ENCODE results near the gene NOVA1.

Gene NOVA1

GRCh38 chr14:26448181-26448855 is 149.5 kb downstream of the NOVA1 start:
- H3K36me3 ChIP-seq (ENCODE audit: insufficient read depth, low read length), result no peaks in the 10 kb centered on the region
- no peak overlapping the region for H3K9ac ChIP-seq (ENCODE audit: low read depth, low read length)
- no peaks in the 10 kb centered on the region for H3K9me3 ChIP-seq (ENCODE audit: control insufficient read depth, insufficient read depth, low read length)
- H3K4me1 ChIP-seq (ENCODE audit: insufficient read depth, low read length), result no peaks in the 10 kb centered on the region

GRCh38 chr14:26444822-26445221 is 153.0 kb downstream of the NOVA1 start:
- no peaks in the 10 kb centered on the region for H3K36me3 ChIP-seq (ENCODE audit: insufficient read depth, low read length)
- H3K9ac ChIP-seq (ENCODE audit: low read depth, low read length), result no peak overlapping the region
- no peaks in the 10 kb centered on the region for H3K9me3 ChIP-seq (ENCODE audit: control insufficient read depth, insufficient read depth, low read length)
- H3K4me1 ChIP-seq (ENCODE audit: insufficient read depth, low read length), result no peaks in the 10 kb centered on the region

GRCh38 chr14:26443654-26444053 is 154.2 kb downstream of the NOVA1 start:
- no peak overlapping the region for H3K9ac ChIP-seq (ENCODE audit: low read depth, low read length)
- no peaks in the 10 kb centered on the region for H3K36me3 ChIP-seq (ENCODE audit: insufficient read depth, low read length)
- no peaks in the 10 kb centered on the region for H3K4me1 ChIP-seq (ENCODE audit: insufficient read depth, low read length)
- no peaks in the 10 kb centered on the region for H3K9me3 ChIP-seq (ENCODE audit: control insufficient read depth, insufficient read depth, low read length)

- Histone ChIP-seq H3K9me3 (ENCODE audit: control insufficient read depth, insufficient read depth, low read length) (no peaks in the 10 kb centered on the region), H3K4me1 (ENCODE audit: insufficient read depth, low read length) (no peaks in the 10 kb centered on the region), H3K9ac (ENCODE audit: low read depth, low read length) (no peak overlapping the region), H3K36me3 (ENCODE audit: insufficient read depth, low read length) (no peaks in the 10 kb centered on the region)
Observed at GRCh38 chr14:26429205-26429604, 168.6 kb downstream of the NOVA1 start.

- Histone ChIP-seq H3K36me3 (ENCODE audit: insufficient read depth, low read length) (no peaks in the 10 kb centered on the region), H3K9me3 (ENCODE audit: control insufficient read depth, insufficient read depth, low read length) (no peaks in the 10 kb centered on the region), H3K9ac (ENCODE audit: low read depth, low read length) (no peak overlapping the region), H3K4me1 (ENCODE audit: insufficient read depth, low read length) (peaks cover 4% of the 10 kb centered on the region; the same call in 1 of the 2 replicates)
Observed at GRCh38 chr14:26427097-26427496, 170.7 kb downstream of the NOVA1 start.

GRCh38 chr14:26424537-26424936 is 173.3 kb downstream of the NOVA1 start:
- H3K9me3 ChIP-seq (ENCODE audit: control insufficient read depth, insufficient read depth, low read length), result no peaks in the 10 kb centered on the region
- no peak overlapping the region for H3K9ac ChIP-seq (ENCODE audit: low read depth, low read length)
- no peaks in the 10 kb centered on the region for H3K36me3 ChIP-seq (ENCODE audit: insufficient read depth, low read length)
- H3K4me1 ChIP-seq (ENCODE audit: insufficient read depth, low read length), result peaks cover 4% of the 10 kb centered on the region; the same call in 1 of the 2 replicates

- Histone ChIP-seq H3K4me1 (ENCODE audit: insufficient read depth, low read length) (no peaks in the 10 kb centered on the region), H3K9me3 (ENCODE audit: control insufficient read depth, insufficient read depth, low read length) (no peaks in the 10 kb centered on the region), H3K36me3 (ENCODE audit: insufficient read depth, low read length) (no peaks in the 10 kb centered on the region), H3K9ac (ENCODE audit: low read depth, low read length) (no peak overlapping the region)
Observed at GRCh38 chr14:26415618-26416123, 182.2 kb downstream of the NOVA1 start.

- Histone ChIP-seq H3K9me3 (ENCODE audit: control insufficient read depth, insufficient read depth, low read length) (no peaks in the 10 kb centered on the region), H3K36me3 (ENCODE audit: insufficient read depth, low read length) (no peaks in the 10 kb centered on the region), H3K9ac (ENCODE audit: low read depth, low read length) (no peak overlapping the region), H3K4me1 (ENCODE audit: insufficient read depth, low read length) (no peaks in the 10 kb centered on the region)
Observed at GRCh38 chr14:26414926-26415325, 182.9 kb downstream of the NOVA1 start.

- no peak overlapping the region for H3K9ac ChIP-seq (ENCODE audit: low read depth, low read length)
- no peaks in the 10 kb centered on the region for H3K4me1 ChIP-seq (ENCODE audit: insufficient read depth, low read length)
- H3K36me3 ChIP-seq (ENCODE audit: insufficient read depth, low read length), result no peaks in the 10 kb centered on the region
- H3K9me3 ChIP-seq (ENCODE audit: control insufficient read depth, insufficient read depth, low read length), result no peaks in the 10 kb centered on the region
Observed at GRCh38 chr14:26414103-26414502, 183.7 kb downstream of the NOVA1 start.

- H3K4me1 ChIP-seq (ENCODE audit: insufficient read depth, low read length), result no peaks in the 10 kb centered on the region
- H3K9ac ChIP-seq (ENCODE audit: low read depth, low read length), result no peak overlapping the region
- H3K36me3 ChIP-seq (ENCODE audit: insufficient read depth, low read length), result no peaks in the 10 kb centered on the region
- H3K9me3 ChIP-seq (ENCODE audit: control insufficient read depth, insufficient read depth, low read length), result no peaks in the 10 kb centered on the region
Observed at GRCh38 chr14:26412421-26412820, 185.4 kb downstream of the NOVA1 start.

- Histone ChIP-seq H3K36me3 (ENCODE audit: insufficient read depth, low read length) (no peaks in the 10 kb centered on the region), H3K9ac (ENCODE audit: low read depth, low read length) (no peak overlapping the region), H3K4me1 (ENCODE audit: insufficient read depth, low read length) (no peaks in the 10 kb centered on the region), H3K9me3 (ENCODE audit: control insufficient read depth, insufficient read depth, low read length) (no peaks in the 10 kb centered on the region)
Observed at GRCh38 chr14:26410189-26410685, 187.6 kb downstream of the NOVA1 start.

- H3K4me1 ChIP-seq (ENCODE audit: insufficient read depth, low read length), result peaks cover 14% of the 10 kb centered on the region
- no peak overlapping the region for H3K9ac ChIP-seq (ENCODE audit: low read depth, low read length)
- H3K9me3 ChIP-seq (ENCODE audit: control insufficient read depth, insufficient read depth, low read length), result no peaks in the 10 kb centered on the region
- H3K36me3 ChIP-seq (ENCODE audit: insufficient read depth, low read length), result no peaks in the 10 kb centered on the region
Observed at GRCh38 chr14:26404927-26405326, 192.9 kb downstream of the NOVA1 start.

- Histone ChIP-seq H3K9ac (ENCODE audit: low read depth, low read length) (no peak overlapping the region), H3K36me3 (ENCODE audit: insufficient read depth, low read length) (no peaks in the 10 kb centered on the region), H3K9me3 (ENCODE audit: control insufficient read depth, insufficient read depth, low read length) (no peaks in the 10 kb centered on the region), H3K4me1 (ENCODE audit: insufficient read depth, low read length) (peaks cover 14% of the 10 kb centered on the region)
Observed at GRCh38 chr14:26403760-26404159, 194.1 kb downstream of the NOVA1 start.

GRCh38 chr14:26402126-26402525 is 195.7 kb downstream of the NOVA1 start:
- Histone ChIP-seq H3K9me3 (ENCODE audit: control insufficient read depth, insufficient read depth, low read length) (no peaks in the 10 kb centered on the region), H3K4me1 (ENCODE audit: insufficient read depth, low read length) (peaks cover 14% of the 10 kb centered on the region), H3K36me3 (ENCODE audit: insufficient read depth, low read length) (no peaks in the 10 kb centered on the region), H3K9ac (ENCODE audit: low read depth, low read length) (no peak overlapping the region)

GRCh38 chr14:26401179-26401968 is 196.5 kb downstream of the NOVA1 start:
- Histone ChIP-seq H3K36me3 (ENCODE audit: insufficient read depth, low read length) (no peaks in the 10 kb centered on the region), H3K9ac (ENCODE audit: low read depth, low read length) (no peak overlapping the region), H3K4me1 (ENCODE audit: insufficient read depth, low read length) (peaks cover 14% of the 10 kb centered on the region), H3K9me3 (ENCODE audit: control insufficient read depth, insufficient read depth, low read length) (no peaks in the 10 kb centered on the region)

All from ES-I3 (cell line).